C4-2B (cell line): ENCODE measurements around the gene MALRD1.

Experiments
- H3K27ac ChIP-seq: fragments of 450-650 bp; 2 replicates; pipeline ENCODE4 v1.5.1; 2017
- CTCF ChIP-seq: fragments of 450-650 bp; conservative IDR thresholded peaks from 2 replicates; pipeline ENCODE4 v1.5.1; 2017; ENCODE audit warnings: mild to moderate bottlenecking
- ZFX ChIP-seq: fragments of 450-650 bp; IDR thresholded peaks from 2 replicates; pipeline ENCODE4 v1.6.1; 2017

Gene MALRD1

GRCh38 chr10:19556666-19557065 lies 508.1 kb downstream of the MALRD1 start:
- TF ChIP-seq CTCF (no peak), ZFX (no peak)
- no peak overlapping the region for H3K27ac ChIP-seq

GRCh38 chr10:19561181-19561580 lies 512.6 kb downstream of the MALRD1 start:
- H3K27ac ChIP-seq = no peak overlapping the region
- TF ChIP-seq ZFX (no peak), CTCF (no peak)

- no peak for TF ChIP-seq CTCF
- no peak for TF ChIP-seq ZFX
Measured at GRCh38 chr10:19563388-19564141, 515.0 kb downstream of the MALRD1 start.

GRCh38 chr10:19570120-19570519 lies 521.5 kb downstream of the MALRD1 start:
- TF ChIP-seq CTCF (no peak), ZFX (no peak)
- H3K27ac ChIP-seq = no peak overlapping the region

More at GRCh38 chr10:19563388-19564141, 515.0 kb downstream of the MALRD1 start:
- H3K27ac ChIP-seq = no peak overlapping the region

- TF ChIP-seq CTCF (no peak), ZFX (no peak)
Measured at GRCh38 chr10:19570991-19571390, 522.4 kb downstream of the MALRD1 start.

GRCh38 chr10:19572056-19572455 lies 523.5 kb downstream of the MALRD1 start:
- TF ChIP-seq CTCF (no peak), ZFX (no peak)
- no peak overlapping the region for H3K27ac ChIP-seq

More at GRCh38 chr10:19570991-19571390, 522.4 kb downstream of the MALRD1 start:
- no peak overlapping the region for H3K27ac ChIP-seq

GRCh38 chr10:19576576-19576975 lies 528.0 kb downstream of the MALRD1 start:
- no peak overlapping the region for H3K27ac ChIP-seq
- TF ChIP-seq CTCF (no peak), ZFX (no peak)
